ENCODE results near the gene DNAL4. TPM values are rescaled to one million over a fixed set of nuclear protein-coding genes. Genes with fewer than 3 reads are reported as not detected.

The DNAL4 gene
- total RNA-seq, 1 donor from 2014 or later = 19.9 TPM

DNA sequence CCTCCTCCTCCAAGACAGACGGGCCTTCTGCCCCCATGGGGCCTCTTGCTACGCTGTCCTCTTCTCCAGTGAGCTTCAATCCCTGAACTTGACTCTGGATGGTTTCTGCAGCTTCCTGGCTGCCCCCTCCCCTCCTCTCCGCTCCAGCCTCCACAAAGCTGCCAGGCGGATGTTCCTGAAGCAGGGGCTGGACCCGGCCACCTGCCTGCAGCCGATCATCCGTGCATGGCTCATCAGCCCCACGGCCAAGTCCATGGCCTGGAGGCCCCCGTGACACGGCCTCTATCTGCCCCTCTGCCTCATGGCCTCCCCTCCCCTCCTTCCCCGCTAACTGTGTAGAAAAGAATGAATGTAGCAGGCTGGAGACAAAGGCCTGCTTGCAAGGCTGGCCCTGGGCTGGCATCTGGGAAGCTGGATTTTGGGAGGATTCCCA lies 31.4 kb downstream of the DNAL4 start:
- no peak for DNase-seq (ENCODE audit: low read depth)
- TF ChIP-seq, protein P1, sequence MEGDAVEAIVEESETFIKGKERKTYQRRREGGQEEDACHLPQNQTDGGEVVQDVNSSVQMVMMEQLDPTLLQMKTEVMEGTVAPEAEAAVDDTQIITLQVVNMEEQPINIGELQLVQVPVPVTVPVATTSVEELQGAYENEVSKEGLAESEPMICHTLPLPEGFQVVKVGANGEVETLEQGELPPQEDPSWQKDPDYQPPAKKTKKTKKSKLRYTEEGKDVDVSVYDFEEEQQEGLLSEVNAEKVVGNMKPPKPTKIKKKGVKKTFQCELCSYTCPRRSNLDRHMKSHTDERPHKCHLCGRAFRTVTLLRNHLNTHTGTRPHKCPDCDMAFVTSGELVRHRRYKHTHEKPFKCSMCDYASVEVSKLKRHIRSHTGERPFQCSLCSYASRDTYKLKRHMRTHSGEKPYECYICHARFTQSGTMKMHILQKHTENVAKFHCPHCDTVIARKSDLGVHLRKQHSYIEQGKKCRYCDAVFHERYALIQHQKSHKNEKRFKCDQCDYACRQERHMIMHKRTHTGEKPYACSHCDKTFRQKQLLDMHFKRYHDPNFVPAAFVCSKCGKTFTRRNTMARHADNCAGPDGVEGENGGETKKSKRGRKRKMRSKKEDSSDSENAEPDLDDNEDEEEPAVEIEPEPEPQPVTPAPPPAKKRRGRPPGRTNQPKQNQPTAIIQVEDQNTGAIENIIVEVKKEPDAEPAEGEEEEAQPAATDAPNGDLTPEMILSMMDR (conservative IDR thresholded peaks at IDR 0.05; ENCODE audit: low read depth, low read length) = no peak
- no peak overlapping the region for H3K4me3 ChIP-seq (ENCODE audit: low read depth, low read length)

DNA sequence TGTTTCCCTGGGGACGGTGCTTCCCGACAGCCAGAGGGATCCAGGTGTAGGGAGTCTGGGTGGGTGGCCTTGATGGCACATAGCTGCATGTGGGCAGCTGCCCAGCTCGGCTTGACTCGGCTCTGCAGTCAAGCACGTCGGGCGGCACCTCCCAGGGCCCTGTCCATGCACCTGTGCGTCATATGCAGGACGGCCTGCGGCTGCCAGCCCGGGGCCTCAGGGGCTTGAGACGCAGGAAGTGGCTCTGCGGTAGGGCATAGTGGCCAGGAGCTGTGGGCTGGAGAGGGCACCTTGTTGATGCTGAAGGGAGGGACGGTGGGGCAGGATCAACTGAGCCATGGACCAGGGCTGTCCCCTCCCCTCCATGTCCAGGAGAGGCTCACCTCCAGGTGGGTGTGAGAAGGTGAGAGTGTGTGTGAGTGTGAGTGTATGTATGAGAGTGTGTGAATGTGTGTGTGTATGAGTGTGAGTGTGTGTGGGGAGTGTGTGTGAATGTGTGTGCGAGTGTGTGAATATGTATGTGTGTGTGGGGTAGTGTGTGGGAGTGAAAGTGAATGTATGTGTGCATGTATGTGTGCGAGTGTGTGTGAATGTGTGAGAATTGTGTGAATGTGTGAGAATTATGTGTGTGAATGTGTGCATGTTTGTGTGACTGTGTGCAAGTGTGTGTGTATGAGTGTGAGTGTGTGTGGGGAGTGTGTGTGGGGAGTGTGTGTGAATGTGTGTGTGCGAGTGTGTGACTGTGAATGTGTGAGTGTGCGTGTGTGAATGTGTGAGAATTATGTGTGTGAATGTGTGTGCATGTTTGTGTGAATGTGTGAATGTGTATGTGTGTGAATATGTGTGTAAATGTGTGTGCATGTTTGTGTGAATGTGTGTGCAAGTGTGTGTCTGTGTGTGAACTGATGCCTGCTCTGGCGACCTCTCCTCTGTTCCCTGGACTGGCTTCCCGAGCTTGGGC lies 32.5 kb downstream of the DNAL4 start:
- no peak overlapping the region for H3K4me3 ChIP-seq (ENCODE audit: low read depth, low read length)
- DNase-seq (ENCODE audit: low read depth) = no peak
- TF ChIP-seq, protein P1 (conservative IDR thresholded peaks at IDR 0.05; ENCODE audit: low read depth, low read length) = no peak

DNA sequence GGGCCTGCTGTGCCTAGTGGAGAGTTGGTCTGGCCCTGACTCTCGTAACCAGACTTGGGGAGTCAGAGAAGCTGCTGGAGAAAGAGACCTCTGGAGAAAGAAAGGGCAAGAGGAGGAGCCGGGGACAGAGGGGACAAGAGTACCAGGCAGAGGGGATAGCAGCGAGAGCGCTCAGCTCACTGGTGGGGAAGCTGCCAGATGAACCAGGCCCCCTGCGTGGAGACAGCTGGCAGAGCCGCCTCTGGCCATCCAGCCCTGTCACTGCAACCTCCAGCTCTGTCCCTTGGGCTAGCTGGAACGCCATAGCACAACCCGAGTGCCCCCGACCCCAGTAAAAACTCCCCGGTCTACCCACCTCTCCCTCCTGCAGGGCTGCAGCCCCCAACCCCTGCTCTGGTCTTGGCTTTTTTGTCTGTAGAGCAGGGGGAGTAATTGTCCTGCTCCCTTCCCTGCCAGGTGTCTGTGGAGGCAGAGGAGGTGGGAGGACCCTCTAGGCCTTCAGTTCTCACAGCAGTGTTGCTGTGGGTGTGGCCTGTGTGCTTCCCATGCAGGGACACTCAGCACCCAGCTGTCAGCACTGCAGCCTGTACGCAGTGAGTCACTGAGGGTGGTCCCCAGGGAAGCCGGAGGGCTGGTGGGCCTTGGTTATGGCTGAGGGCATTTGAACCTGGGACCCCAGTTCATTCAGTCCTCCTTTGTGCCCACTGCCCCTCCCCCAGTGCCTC lies 33.3 kb downstream of the DNAL4 start:
- TF ChIP-seq, protein P1 (conservative IDR thresholded peaks at IDR 0.05; ENCODE audit: low read depth, low read length) = no peak
- DNase-seq (ENCODE audit: low read depth) = no peak
- no peak overlapping the region for H3K4me3 ChIP-seq (ENCODE audit: low read depth, low read length)

DNA sequence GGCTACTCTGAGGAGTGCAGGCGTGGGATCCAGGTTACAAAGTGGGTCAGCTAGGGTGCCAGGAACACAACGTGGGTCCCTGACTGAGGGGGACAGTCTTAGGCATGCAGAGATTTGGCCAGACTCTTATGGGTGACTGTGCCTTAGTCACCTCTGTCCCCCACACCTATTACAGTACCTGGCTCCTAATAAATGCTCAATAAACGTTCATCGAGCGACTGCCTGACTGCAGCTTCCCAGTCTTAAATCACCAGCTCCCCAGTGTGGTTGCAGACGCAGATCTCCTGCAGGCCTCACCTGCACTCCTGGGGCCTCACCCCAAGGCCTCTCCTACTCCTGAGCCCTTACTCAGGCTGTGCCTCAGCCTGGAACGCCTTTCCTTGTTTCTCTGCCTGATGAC lies 34.9 kb downstream of the DNAL4 start:
- no peak overlapping the region for H3K4me3 ChIP-seq (ENCODE audit: low read depth, low read length)
- no peak for DNase-seq (ENCODE audit: low read depth)
- TF ChIP-seq, protein P1 (conservative IDR thresholded peaks at IDR 0.05; ENCODE audit: low read depth, low read length) = no peak

DNA sequence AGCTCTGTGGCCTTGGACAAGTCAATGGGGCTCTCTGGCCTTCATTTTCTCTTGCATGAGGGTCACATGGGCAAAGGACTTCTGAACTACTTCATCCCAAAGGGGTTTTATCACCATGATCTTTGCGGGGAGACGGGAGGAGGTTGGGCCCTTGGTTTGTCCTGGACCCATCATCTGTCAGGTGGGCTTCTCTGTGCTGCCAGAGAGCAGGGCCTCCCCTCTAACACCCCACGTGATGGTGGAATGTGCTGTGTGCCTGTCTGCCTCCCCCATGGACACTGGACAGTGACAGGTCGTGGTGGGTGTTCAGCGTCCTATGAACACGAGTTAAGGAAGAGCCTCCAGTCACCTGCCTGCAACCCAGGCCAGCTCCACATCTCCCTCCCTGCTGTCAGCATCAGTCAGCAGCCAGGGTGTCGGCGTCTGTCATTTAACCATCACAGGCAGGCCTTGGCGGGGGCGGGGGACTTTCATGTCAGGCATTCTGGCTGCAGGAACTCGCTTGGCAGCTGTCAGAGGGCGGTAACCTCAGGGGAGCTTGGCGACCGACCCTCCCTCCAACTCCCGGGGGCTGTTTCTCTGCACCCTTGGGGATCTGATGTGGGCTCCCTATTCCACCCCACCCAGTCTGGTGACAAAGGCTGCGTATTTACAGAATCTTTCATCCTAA lies 35.5 kb downstream of the DNAL4 start:
- H3K4me3 ChIP-seq (ENCODE audit: low read depth, low read length) = no peak overlapping the region
- no peak for DNase-seq (ENCODE audit: low read depth)
- TF ChIP-seq, protein P1 (conservative IDR thresholded peaks at IDR 0.05; ENCODE audit: low read depth, low read length) = no peak

DNA sequence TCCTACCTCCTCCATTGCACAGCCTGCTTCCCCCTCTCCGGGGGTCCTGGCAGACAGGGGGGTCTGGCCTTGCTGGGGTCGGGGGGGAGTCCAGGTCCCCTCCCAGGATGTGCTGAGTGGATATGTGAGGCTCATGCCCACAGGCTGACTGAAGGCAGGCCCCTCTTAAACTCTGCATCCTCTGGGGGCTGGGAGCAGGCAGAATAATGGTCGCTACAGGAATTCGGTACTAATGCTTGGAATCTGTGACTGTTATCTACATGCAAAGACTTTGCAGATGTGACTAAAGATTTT lies 36.5 kb downstream of the DNAL4 start:
- no peak for DNase-seq (ENCODE audit: low read depth)
- TF ChIP-seq, protein P1 (conservative IDR thresholded peaks at IDR 0.05; ENCODE audit: low read depth, low read length) = no peak
- H3K4me3 ChIP-seq (ENCODE audit: low read depth, low read length) = no peak overlapping the region
